ENCODE measurements around the gene RNF31. TPM values are rescaled to one million over a fixed set of nuclear protein-coding genes. Genes with fewer than 3 reads are reported as not detected.

RNF31 gene
- total and polyA plus RNA-seq, 2 of the 13 experiments (the other 11 are each of a cell fraction or from before 2014, with no cell fraction given) = 48.2 to 86.8 TPM

- TF ChIP-seq BCLAF1 (IDR thresholded peaks at IDR 0.05) = no peak
- TF ChIP-seq ZNF280D (CRISPR knock-in tag; IDR thresholded peaks at IDR 0.05) = no peak
- TF ChIP-seq ZNF790 (CRISPR knock-in tag; IDR thresholded peaks at IDR 0.05; ENCODE audit: borderline replicate concordance) = no peak
- TF ChIP-seq ZNF230 (CRISPR knock-in tag; IDR thresholded peaks at IDR 0.05) = no peak
- TF ChIP-seq HMG20A (CRISPR knock-in tag; IDR thresholded peaks at IDR 0.05; ENCODE audit: borderline replicate concordance) = no peak
- TF ChIP-seq, protein P1, sequence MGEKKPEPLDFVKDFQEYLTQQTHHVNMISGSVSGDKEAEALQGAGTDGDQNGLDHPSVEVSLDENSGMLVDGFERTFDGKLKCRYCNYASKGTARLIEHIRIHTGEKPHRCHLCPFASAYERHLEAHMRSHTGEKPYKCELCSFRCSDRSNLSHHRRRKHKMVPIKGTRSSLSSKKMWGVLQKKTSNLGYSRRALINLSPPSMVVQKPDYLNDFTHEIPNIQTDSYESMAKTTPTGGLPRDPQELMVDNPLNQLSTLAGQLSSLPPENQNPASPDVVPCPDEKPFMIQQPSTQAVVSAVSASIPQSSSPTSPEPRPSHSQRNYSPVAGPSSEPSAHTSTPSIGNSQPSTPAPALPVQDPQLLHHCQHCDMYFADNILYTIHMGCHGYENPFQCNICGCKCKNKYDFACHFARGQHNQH (CRISPR knock-in tag; IDR thresholded peaks at IDR 0.05) = 0 out of 2 replicates have a peak, but pooled peaks have one; percentile 1
- TF ChIP-seq, protein P2, sequence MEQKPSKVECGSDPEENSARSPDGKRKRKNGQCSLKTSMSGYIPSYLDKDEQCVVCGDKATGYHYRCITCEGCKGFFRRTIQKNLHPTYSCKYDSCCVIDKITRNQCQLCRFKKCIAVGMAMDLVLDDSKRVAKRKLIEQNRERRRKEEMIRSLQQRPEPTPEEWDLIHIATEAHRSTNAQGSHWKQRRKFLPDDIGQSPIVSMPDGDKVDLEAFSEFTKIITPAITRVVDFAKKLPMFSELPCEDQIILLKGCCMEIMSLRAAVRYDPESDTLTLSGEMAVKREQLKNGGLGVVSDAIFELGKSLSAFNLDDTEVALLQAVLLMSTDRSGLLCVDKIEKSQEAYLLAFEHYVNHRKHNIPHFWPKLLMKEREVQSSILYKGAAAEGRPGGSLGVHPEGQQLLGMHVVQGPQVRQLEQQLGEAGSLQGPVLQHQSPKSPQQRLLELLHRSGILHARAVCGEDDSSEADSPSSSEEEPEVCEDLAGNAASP (CRISPR knock-in tag; IDR thresholded peaks at IDR 0.05; ENCODE audit: borderline replicate concordance) = no peak
- no peak for TF ChIP-seq ZNF720 (CRISPR knock-in tag; IDR thresholded peaks at IDR 0.05)
- no peak for TF ChIP-seq ZNF235 (CRISPR knock-in tag; IDR thresholded peaks at IDR 0.05; ENCODE audit: borderline replicate concordance)
- TF ChIP-seq, protein P3, sequence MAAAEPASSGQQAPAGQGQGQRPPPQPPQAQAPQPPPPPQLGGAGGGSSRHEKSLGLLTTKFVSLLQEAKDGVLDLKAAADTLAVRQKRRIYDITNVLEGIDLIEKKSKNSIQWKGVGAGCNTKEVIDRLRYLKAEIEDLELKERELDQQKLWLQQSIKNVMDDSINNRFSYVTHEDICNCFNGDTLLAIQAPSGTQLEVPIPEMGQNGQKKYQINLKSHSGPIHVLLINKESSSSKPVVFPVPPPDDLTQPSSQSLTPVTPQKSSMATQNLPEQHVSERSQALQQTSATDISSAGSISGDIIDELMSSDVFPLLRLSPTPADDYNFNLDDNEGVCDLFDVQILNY (CRISPR knock-in tag; conservative IDR thresholded peaks at IDR 0.05) = no peak
- no peak for TF ChIP-seq NR3C1 (CRISPR knock-in tag; IDR thresholded peaks at IDR 0.05)
- TF ChIP-seq MAFG (CRISPR knock-in tag; IDR thresholded peaks at IDR 0.05) = no peak
- peak; percentile 58; the same call in 1 of the 2 replicates for TF ChIP-seq ZNF772 (CRISPR knock-in tag; IDR thresholded peaks at IDR 0.05)
- no peak for TF ChIP-seq ZNF597 (CRISPR knock-in tag; IDR thresholded peaks at IDR 0.05)
- no peak for TF ChIP-seq ZNF253 (CRISPR knock-in tag; IDR thresholded peaks at IDR 0.05; ENCODE audit: borderline replicate concordance)
- TF ChIP-seq ZBTB43 (CRISPR knock-in tag; conservative IDR thresholded peaks at IDR 0.05) = no peak
These were observed 8.7 kb upstream of the RNF31 start (continued) for GRCh38 chr14:24138396-24139271.

All from HepG2 (cell line).